A549 (cell line): ENCODE results near the gene AP5S1. TPM values are rescaled to one million over a fixed set of nuclear protein-coding genes. Genes with fewer than 3 reads are reported as not detected.

ENCODE experiments used
- ATAC-seq, 2 experiments: fragments of 200-7000 bp in 1 of 2; fragments of >200 bp in 1 of 2; cut with Nextera tagmentation in 1 of 2; cut with Tn5 transposase in 1 of 2; 3 replicates each; pipeline versions ENCODE4 v1.8.0 to v1.9.1; 2018 to 2020; ENCODE audit warnings: mild to moderate bottlenecking in 1 of 2, moderate library complexity in 1 of 2
- CTCF ChIA-PET: fragments of 300-600 bp; sonication (Branson Sonifier 250); formaldehyde crosslinking; extraction: SDS; loops from one replicate; lab custom pipeline; 2021; ENCODE audit warnings: antibody characterized with exemption, inconsistent platforms; lab: Yijun Ruan, JAX
- POLR2A ChIA-PET: fragments of 350-600 bp; formaldehyde crosslinking; extraction: SDS; loops from one replicate; lab custom pipeline; 2021; ENCODE audit warnings: antibody characterized with exemption, inconsistent platforms; lab: Yijun Ruan, JAX
- DNase-seq, 2 experiments: peaks; one replicate each; pipeline versions ENCODE4 v3.0.0 to v3.0.0-alpha.2; 2011 to 2016; ENCODE audit warnings: low read depth in 1 of 2, low spot score in 1 of 2
- FAIRE-seq: peaks from 2 replicates; lab custom pipeline; 2011; peaks lifted over from hg19 to GRCh38; lab: Jason Lieb, UNC
- H3K27ac ChIP-seq, 2 experiments: fragments of >200 bp; sonication (Bioruptor Twin); formaldehyde crosslinking; 3 replicates each; pipeline ENCODE4 v1.5.1; 2016 to 2017
- H3K4me1 ChIP-seq: fragments of >200 bp; sonication (Bioruptor Twin); formaldehyde crosslinking; 3 replicates; pipeline ENCODE4 v1.6.1; 2016
- H3K4me2 ChIP-seq: fragments of >200 bp; sonication (Bioruptor Twin); formaldehyde crosslinking; 3 replicates; pipeline ENCODE4 v1.6.1; 2016
- H3K4me3 ChIP-seq: fragments of >200 bp; sonication (Bioruptor Twin); formaldehyde crosslinking; 3 replicates; pipeline ENCODE4 v1.5.1; 2016
- H3K9me3 ChIP-seq: fragments of >200 bp; sonication (Bioruptor Twin); formaldehyde crosslinking; 3 replicates; pipeline ENCODE4 v1.6.1; 2016
- CEBPB ChIP-seq, 2 experiments: fragments of >200 bp in 1 of 2; sonication (Bioruptor Twin) in 1 of 2; formaldehyde crosslinking in 1 of 2; IDR thresholded peaks; 2 replicates each; pipeline ENCODE4 v1.6.1; 2012 to 2016
- MAFK ChIP-seq: fragments of 450-650 bp; IDR thresholded peaks from 2 replicates; pipeline ENCODE4 v1.6.1; 2014; ENCODE audit not compliant: partially characterized antibody
- MYC ChIP-seq: IDR thresholded peaks from 2 replicates; pipeline ENCODE4 v1.6.1; 2012; ENCODE audit warnings: mild to moderate bottlenecking, inconsistent platforms, low read length, improper control_type of control experiment, borderline replicate concordance
- POLR2A ChIP-seq: IDR thresholded peaks from 2 replicates; pipeline ENCODE4 v1.6.1; 2012; ENCODE audit warnings: mild to moderate bottlenecking, low read length
- POLR2AphosphoS2 ChIP-seq: conservative IDR thresholded peaks from 2 replicates; pipeline ENCODE4 v1.6.1; 2012; ENCODE audit warnings: low read length, improper control_type of control experiment, inconsistent platforms
- polyA plus RNA-seq, 4 experiments: library from polyadenylated mRNA; depleted of rRNA in 3 of 4; stranded (reverse); fragments of >200 nt; fragmentation: RNase III in 1 of 4; extraction: RNeasy Plus Mini Kit Qiagen cat#74134 plus additional on column Dnase treatment in 1 of 4; gene quantifications; 2 replicates in 3 of 4; 3 replicates in 1 of 4; pipeline ENCODE4 v1.2.3, GENCODE V29; 2011 to 2017

The AP5S1 gene
- polyA plus RNA-seq, 2 of the 4 experiments (the other 2 are of a cell fraction) = 10.2 to 19.9 TPM

GRCh38 chr20:3876676-3877075, 56.3 kb downstream of the AP5S1 start:
- H3K9me3 ChIP-seq = no peaks in the 10 kb centered on the region
- no peak for ATAC-seq
- no peak overlapping the region for H3K4me3 ChIP-seq
- H3K27ac ChIP-seq = no peak overlapping the region
- ChIA-PET POLR2A (no interaction called here), CTCF (interaction anchor here (0.9 to 4.2 kb wide), 2 partner anchors 22 to 90 kb away, joined by 3 to 18 read pairs; partner anchors contain the start of gene CENPB)
- no peak overlapping the region for H3K4me2 ChIP-seq
- TF ChIP-seq POLR2AphosphoS2 = peak; percentile 26; the same call in 1 of the 2 replicates
- no peak for TF ChIP-seq CEBPB (IDR thresholded peaks at IDR 0.05)
- TF ChIP-seq MAFK = no peak
- no peak for TF ChIP-seq POLR2A
- TF ChIP-seq MYC = no peak
- no peaks in the 10 kb centered on the region for H3K4me1 ChIP-seq
- DNase-seq = no peak
- FAIRE-seq = no peak

Other genes with a start within 250 kb of the AP5S1 start
- gene GFRA4, start 157.1 kb upstream of the AP5S1 start, polyA plus RNA-seq (2011; rRNA removed) = not detected in 2 replicates
- gene GFRA4, start 157.1 kb upstream of the AP5S1 start, polyA plus RNA-seq (2017; fragmentation: RNase III; extraction: RNeasy Plus Mini Kit Qiagen cat#74134 plus additional on column Dnase treatment) = not detected in 3 replicates
- 0.05 and 0.08 TPM in 2 replicates for gene ADAM33, start 138.5 kb upstream of the AP5S1 start, polyA plus RNA-seq (2011; rRNA removed)
- gene ADAM33, start 138.5 kb upstream of the AP5S1 start, polyA plus RNA-seq (2017; fragmentation: RNase III; extraction: RNeasy Plus Mini Kit Qiagen cat#74134 plus additional on column Dnase treatment) = 0.07 to 0.22 TPM (median 0.14 TPM) in 3 replicates
- 0.01 TPM in 1 of 2 replicates, not detected in the other for gene SIGLEC1, start 107.9 kb upstream of the AP5S1 start, polyA plus RNA-seq (2011; rRNA removed)
- gene SIGLEC1, start 107.9 kb upstream of the AP5S1 start, polyA plus RNA-seq (2017; fragmentation: RNase III; extraction: RNeasy Plus Mini Kit Qiagen cat#74134 plus additional on column Dnase treatment) = not detected in 3 replicates
- gene HSPA12B, start 87.9 kb upstream of the AP5S1 start, polyA plus RNA-seq (2011; rRNA removed) = 0.25 and 0.37 TPM in 2 replicates
- 1.1 to 1.6 TPM (median 1.2 TPM) in 3 replicates for gene HSPA12B, start 87.9 kb upstream of the AP5S1 start, polyA plus RNA-seq (2017; fragmentation: RNase III; extraction: RNeasy Plus Mini Kit Qiagen cat#74134 plus additional on column Dnase treatment)
- gene ADISSP, start 52.8 kb upstream of the AP5S1 start, polyA plus RNA-seq (2011; rRNA removed) = 43.9 and 44.0 TPM in 2 replicates
- 93.2 to 104 TPM (median 95.2 TPM) in 3 replicates for gene ADISSP, start 52.8 kb upstream of the AP5S1 start, polyA plus RNA-seq (2017; fragmentation: RNase III; extraction: RNeasy Plus Mini Kit Qiagen cat#74134 plus additional on column Dnase treatment)
- gene SPEF1, start 39.1 kb upstream of the AP5S1 start, polyA plus RNA-seq (2011; rRNA removed) = 0.41 and 0.46 TPM in 2 replicates
- 0.89 to 1.4 TPM (median 1.3 TPM) in 3 replicates for gene SPEF1, start 39.1 kb upstream of the AP5S1 start, polyA plus RNA-seq (2017; fragmentation: RNase III; extraction: RNeasy Plus Mini Kit Qiagen cat#74134 plus additional on column Dnase treatment)
- gene CENPB, start 33.8 kb upstream of the AP5S1 start, polyA plus RNA-seq (2011; rRNA removed) = 35.9 and 42.6 TPM in 2 replicates
- 93.1 to 107 TPM (median 106 TPM) in 3 replicates for gene CENPB, start 33.8 kb upstream of the AP5S1 start, polyA plus RNA-seq (2017; fragmentation: RNase III; extraction: RNeasy Plus Mini Kit Qiagen cat#74134 plus additional on column Dnase treatment)
- gene CDC25B, start 24.2 kb upstream of the AP5S1 start, polyA plus RNA-seq (2011; rRNA removed) = 133 and 136 TPM in 2 replicates
- 129 to 150 TPM (median 140 TPM) in 3 replicates for gene CDC25B, start 24.2 kb upstream of the AP5S1 start, polyA plus RNA-seq (2017; fragmentation: RNase III; extraction: RNeasy Plus Mini Kit Qiagen cat#74134 plus additional on column Dnase treatment)
- gene MAVS, start 26.3 kb downstream of the AP5S1 start, polyA plus RNA-seq (2011; rRNA removed) = 18.9 and 25.7 TPM in 2 replicates
- gene MAVS, start 26.3 kb downstream of the AP5S1 start, polyA plus RNA-seq (2017; fragmentation: RNase III; extraction: RNeasy Plus Mini Kit Qiagen cat#74134 plus additional on column Dnase treatment) = 28.4 to 31.0 TPM (median 29.1 TPM) in 3 replicates
- 39.3 and 45.9 TPM in 2 replicates for gene PANK2, start 68.8 kb downstream of the AP5S1 start, polyA plus RNA-seq (2011; rRNA removed)
- 40.3 to 44.6 TPM (median 43.8 TPM) in 3 replicates for gene PANK2, start 68.8 kb downstream of the AP5S1 start, polyA plus RNA-seq (2017; fragmentation: RNase III; extraction: RNeasy Plus Mini Kit Qiagen cat#74134 plus additional on column Dnase treatment)
- 8.6 and 12.9 TPM in 2 replicates for gene RNF24, start 195.0 kb downstream of the AP5S1 start, polyA plus RNA-seq (2011; rRNA removed)
- gene RNF24, start 195.0 kb downstream of the AP5S1 start, polyA plus RNA-seq (2017; fragmentation: RNase III; extraction: RNeasy Plus Mini Kit Qiagen cat#74134 plus additional on column Dnase treatment) = 8.2 to 9.4 TPM (median 8.8 TPM) in 3 replicates